ENCODE results near the gene ELAPOR1. TPM values are rescaled to one million over a fixed set of nuclear protein-coding genes. Genes with fewer than 3 reads are reported as not detected.
A peak's percentile ranks its signal among the peaks of the same experiment; 100 is the strongest.
"Not testable (repeated sequence)": the region's sequence is repeated elsewhere in the genome, so short reads cannot be mapped to it uniquely, and the experiment has no call there.

ELAPOR1 gene
- total and polyA plus RNA-seq, 2 experiments from 2014 or later = 1.8 to 3.0 TPM

- 57% methylated on average over 3 of the region's 3 CpGs for WGBS (ENCODE audit: low lambda C conversion rate, missing lambda C conversion rate)
- peak overlapping the region; percentile 82 for H3K27ac ChIP-seq
- H3K4me2 ChIP-seq = peak overlapping the region; percentile 48
Observed at GRCh38 chr1:109137958-109138357, 24.0 kb downstream of the ELAPOR1 start.

GRCh38 chr1:109138358-109138757 lies 24.4 kb downstream of the ELAPOR1 start:
- H3K9me2 ChIP-seq (replicated peaks; ENCODE audit: insufficient read depth) = no peaks in the 10 kb centered on the region
- no peaks in the 10 kb centered on the region for H4K20me1 ChIP-seq (ENCODE audit: insufficient read depth, poor library complexity, severe bottlenecking)
- no peak for TF ChIP-seq CTCF (IDR thresholded peaks at IDR 0.05; ENCODE audit: poor library complexity)
- TF ChIP-seq EZH2phosphoT487 (IDR thresholded peaks at IDR 0.05; ENCODE audit: low read depth, severe bottlenecking, unreplicated experiment) = no peak
- TF ChIP-seq EZH2 (IDR thresholded peaks at IDR 0.05; ENCODE audit: borderline replicate concordance) = no peak
- H3K4me3 ChIP-seq = no peak overlapping the region
- H3K27me3 ChIP-seq = no peaks in the 10 kb centered on the region
- H2AFZ ChIP-seq = no peak overlapping the region
- no peaks in the 10 kb centered on the region for H3K79me2 ChIP-seq
- no peaks in the 10 kb centered on the region for H3K9me3 ChIP-seq (ENCODE audit: low read depth)
- DNase-seq (ENCODE audit: low spot score) = peak; percentile 45
- peak overlapping the region; percentile 82 for H3K27ac ChIP-seq
- H3K4me2 ChIP-seq = peak overlapping the region; percentile 48
- H3K36me3 ChIP-seq (replicated peaks; ENCODE audit: insufficient read depth, low read depth) = no peaks in the 10 kb centered on the region
- WGBS (ENCODE audit: low lambda C conversion rate, missing lambda C conversion rate) = 49% methylated on average over 3 of the region's 3 CpGs
- peaks cover 49% of the 10 kb centered on the region for H3K4me1 ChIP-seq (ENCODE audit: insufficient read depth)

More at GRCh38 chr1:109137958-109138357, 24.0 kb downstream of the ELAPOR1 start:
- Histone ChIP-seq H3K9me3 (ENCODE audit: low read depth) (no peaks in the 10 kb centered on the region), H4K20me1 (ENCODE audit: insufficient read depth, poor library complexity, severe bottlenecking) (no peaks in the 10 kb centered on the region), H3K36me3 (replicated peaks; ENCODE audit: insufficient read depth, low read depth) (no peaks in the 10 kb centered on the region), H3K79me2 (no peaks in the 10 kb centered on the region), H3K9me2 (replicated peaks; ENCODE audit: insufficient read depth) (no peaks in the 10 kb centered on the region), H2AFZ (no peak overlapping the region), H3K4me1 (ENCODE audit: insufficient read depth) (peaks cover 49% of the 10 kb centered on the region), H3K4me3 (no peak overlapping the region), H3K27me3 (no peaks in the 10 kb centered on the region)
- DNase-seq (ENCODE audit: low spot score) = peak; percentile 44
- TF ChIP-seq EZH2 (IDR thresholded peaks at IDR 0.05; ENCODE audit: borderline replicate concordance) = no peak
- TF ChIP-seq CTCF (IDR thresholded peaks at IDR 0.05; ENCODE audit: poor library complexity) = no peak
- no peak for TF ChIP-seq EZH2phosphoT487 (IDR thresholded peaks at IDR 0.05; ENCODE audit: low read depth, severe bottlenecking, unreplicated experiment)

- TF ChIP-seq EZH2 (IDR thresholded peaks at IDR 0.05; ENCODE audit: borderline replicate concordance) = no peak
- TF ChIP-seq CTCF (IDR thresholded peaks at IDR 0.05; ENCODE audit: poor library complexity) = no peak
- no peak for TF ChIP-seq EZH2phosphoT487 (IDR thresholded peaks at IDR 0.05; ENCODE audit: low read depth, severe bottlenecking, unreplicated experiment)
- H2AFZ ChIP-seq = no peak overlapping the region
- 79% methylated on average over 3 of the region's 3 CpGs for WGBS (ENCODE audit: low lambda C conversion rate, missing lambda C conversion rate)
- no peaks in the 10 kb centered on the region for H3K36me3 ChIP-seq (replicated peaks; ENCODE audit: insufficient read depth, low read depth)
- H3K79me2 ChIP-seq = no peaks in the 10 kb centered on the region
- H3K9me3 ChIP-seq (ENCODE audit: low read depth) = no peaks in the 10 kb centered on the region
- H3K9me2 ChIP-seq (replicated peaks; ENCODE audit: insufficient read depth) = no peaks in the 10 kb centered on the region
- no peak overlapping the region for H3K4me2 ChIP-seq
- peaks cover 39% of the 10 kb centered on the region for H3K4me1 ChIP-seq (ENCODE audit: insufficient read depth)
- no peaks in the 10 kb centered on the region for H4K20me1 ChIP-seq (ENCODE audit: insufficient read depth, poor library complexity, severe bottlenecking)
- H3K4me3 ChIP-seq = no peak overlapping the region
- DNase-seq (ENCODE audit: low spot score) = no peak
- H3K27ac ChIP-seq = no peak overlapping the region
- H3K27me3 ChIP-seq = no peaks in the 10 kb centered on the region
Observed at GRCh38 chr1:109140392-109140791, 26.5 kb downstream of the ELAPOR1 start.

- Histone ChIP-seq H3K4me1 (ENCODE audit: insufficient read depth) (peaks cover 20% of the 10 kb centered on the region), H2AFZ (no peak overlapping the region), H3K27ac (no peak overlapping the region), H3K9me2 (replicated peaks; ENCODE audit: insufficient read depth) (no peaks in the 10 kb centered on the region), H3K36me3 (replicated peaks; ENCODE audit: insufficient read depth, low read depth) (no peaks in the 10 kb centered on the region), H3K79me2 (no peaks in the 10 kb centered on the region), H3K9me3 (ENCODE audit: low read depth) (no peaks in the 10 kb centered on the region), H3K4me2 (no peak overlapping the region), H3K27me3 (no peaks in the 10 kb centered on the region), H3K4me3 (no peak overlapping the region), H4K20me1 (ENCODE audit: insufficient read depth, poor library complexity, severe bottlenecking) (no peaks in the 10 kb centered on the region)
- 76% methylated on average over 5 of the region's 5 CpGs for WGBS (ENCODE audit: low lambda C conversion rate, missing lambda C conversion rate)
- TF ChIP-seq CTCF (IDR thresholded peaks at IDR 0.05; ENCODE audit: poor library complexity) (no peak), EZH2phosphoT487 (IDR thresholded peaks at IDR 0.05; ENCODE audit: low read depth, severe bottlenecking, unreplicated experiment) (no peak), EZH2 (IDR thresholded peaks at IDR 0.05; ENCODE audit: borderline replicate concordance) (no peak)
- peak; percentile 27 for DNase-seq (ENCODE audit: low spot score)
Observed at GRCh38 chr1:109142260-109142659, 28.3 kb downstream of the ELAPOR1 start.

- not testable (repeated sequence) for H3K4me2 ChIP-seq; H3K4me3 ChIP-seq; DNase-seq (ENCODE audit: low spot score); H2AFZ ChIP-seq; H4K20me1 ChIP-seq (ENCODE audit: insufficient read depth, poor library complexity, severe bottlenecking); H3K27ac ChIP-seq; H3K27me3 ChIP-seq; H3K9me2 ChIP-seq (replicated peaks; ENCODE audit: insufficient read depth); H3K79me2 ChIP-seq; H3K36me3 ChIP-seq (replicated peaks; ENCODE audit: insufficient read depth, low read depth); H3K9me3 ChIP-seq (ENCODE audit: low read depth)
- 94% methylated on average over 6 of the region's 6 CpGs for WGBS (ENCODE audit: low lambda C conversion rate, missing lambda C conversion rate)
- H3K4me1 ChIP-seq (ENCODE audit: insufficient read depth) = peaks cover 17% of the 10 kb centered on the region
Observed at GRCh38 chr1:109142725-109143124, 28.8 kb downstream of the ELAPOR1 start.
